ENCODE results near the gene MAPK8IP3.
"Not testable (repeated sequence)": the region's sequence is repeated elsewhere in the genome, so short reads cannot be mapped to it uniquely, and the experiment has no call there.

Gene MAPK8IP3

GRCh38 chr16:1710811-1711507, 5.0 kb downstream of the MAPK8IP3 start:
- DNase-seq, result no peak

- DNase-seq, result no peak
Observed at GRCh38 chr16:1712791-1713261, 6.8 kb downstream of the MAPK8IP3 start.

GRCh38 chr16:1713331-1713730, 7.3 kb downstream of the MAPK8IP3 start:
- DNase-seq, result no peak

GRCh38 chr16:1713933-1714332, 7.9 kb downstream of the MAPK8IP3 start:
- DNase-seq, result no peak

GRCh38 chr16:1715220-1715619, 9.2 kb downstream of the MAPK8IP3 start:
- no peak for DNase-seq

- DNase-seq, result not testable (repeated sequence)
Observed at GRCh38 chr16:1718236-1718635, 12.2 kb downstream of the MAPK8IP3 start.

- DNase-seq, result not testable (repeated sequence)
Observed at GRCh38 chr16:1719559-1720229, 13.7 kb downstream of the MAPK8IP3 start.

GRCh38 chr16:1721372-1721771, 15.4 kb downstream of the MAPK8IP3 start:
- DNase-seq, result no peak

- no peak for DNase-seq
Observed at GRCh38 chr16:1723450-1724147, 17.6 kb downstream of the MAPK8IP3 start.

- no peak for DNase-seq
Observed at GRCh38 chr16:1724491-1724890, 18.5 kb downstream of the MAPK8IP3 start.

GRCh38 chr16:1726661-1727502, 20.9 kb downstream of the MAPK8IP3 start:
- no peak for DNase-seq

GRCh38 chr16:1727651-1728624, 21.9 kb downstream of the MAPK8IP3 start:
- DNase-seq, result no peak

- no peak for DNase-seq
Observed at GRCh38 chr16:1729026-1729425, 23.0 kb downstream of the MAPK8IP3 start.

GRCh38 chr16:1729445-1729844, 23.4 kb downstream of the MAPK8IP3 start:
- no peak for DNase-seq

GRCh38 chr16:1731073-1731472, 25.1 kb downstream of the MAPK8IP3 start:
- DNase-seq, result no peak

- no peak for DNase-seq
Observed at GRCh38 chr16:1731603-1732002, 25.6 kb downstream of the MAPK8IP3 start.

- no peak for DNase-seq
Observed at GRCh38 chr16:1732071-1732470, 26.1 kb downstream of the MAPK8IP3 start.

GRCh38 chr16:1732551-1732987, 26.6 kb downstream of the MAPK8IP3 start:
- not testable (repeated sequence) for DNase-seq

- DNase-seq, result no peak
Observed at GRCh38 chr16:1734123-1734522, 28.1 kb downstream of the MAPK8IP3 start.

- no peak for DNase-seq
Observed at GRCh38 chr16:1734816-1735215, 28.8 kb downstream of the MAPK8IP3 start.

- no peak for DNase-seq
Observed at GRCh38 chr16:1740234-1740633, 34.2 kb downstream of the MAPK8IP3 start.
